IgD-negative memory B cell (primary cell): ENCODE measurements around the gene JAK3. TPM values are rescaled to one million over a fixed set of nuclear protein-coding genes. Genes with fewer than 3 reads are reported as not detected.

Source experiments
- H3K27ac Mint-ChIP-seq, 3 donors: one replicate each; pipeline ENCODE4 v1.8.0; 2020 to 2022; ENCODE audit warnings: mild to moderate bottlenecking in 3 of 3, mixed read lengths in 3 of 3, moderate library complexity in 1 of 3
- H3K27me3 Mint-ChIP-seq: one replicate; pipeline ENCODE4 v1.8.0; 2021; ENCODE audit warnings: mixed read lengths
- H3K36me3 Mint-ChIP-seq: one replicate; pipeline ENCODE4 v1.8.0; 2020; ENCODE audit warnings: mild to moderate bottlenecking, mixed read lengths
- H3K4me1 Mint-ChIP-seq, 3 donors: one replicate each; pipeline ENCODE4 v1.8.0; 2020 to 2022; ENCODE audit warnings: mixed read lengths in 3 of 3, mild to moderate bottlenecking in 1 of 3
- H3K4me3 Mint-ChIP-seq, 4 donors: one replicate each; pipeline ENCODE4 v1.8.0; 2020 to 2022; ENCODE audit warnings: mild to moderate bottlenecking in 4 of 4, mixed read lengths in 4 of 4, moderate library complexity in 3 of 4
- H3K9me3 Mint-ChIP-seq, 3 donors: one replicate each; pipeline ENCODE4 v1.8.0; 2020 to 2021; ENCODE audit warnings: mixed read lengths in 3 of 3, mild to moderate bottlenecking in 1 of 3
- polyA plus RNA-seq: library from polyadenylated mRNA; unstranded; fragments of 300-500 nt; fragmentation: Illumina TruSeq; gene quantifications from one replicate; pipeline ENCODE4 v1.2.3, GENCODE V29; 2021

JAK3 gene
- polyA plus RNA-seq, 1 donor from 2014 or later = 56.3 TPM

DNA sequence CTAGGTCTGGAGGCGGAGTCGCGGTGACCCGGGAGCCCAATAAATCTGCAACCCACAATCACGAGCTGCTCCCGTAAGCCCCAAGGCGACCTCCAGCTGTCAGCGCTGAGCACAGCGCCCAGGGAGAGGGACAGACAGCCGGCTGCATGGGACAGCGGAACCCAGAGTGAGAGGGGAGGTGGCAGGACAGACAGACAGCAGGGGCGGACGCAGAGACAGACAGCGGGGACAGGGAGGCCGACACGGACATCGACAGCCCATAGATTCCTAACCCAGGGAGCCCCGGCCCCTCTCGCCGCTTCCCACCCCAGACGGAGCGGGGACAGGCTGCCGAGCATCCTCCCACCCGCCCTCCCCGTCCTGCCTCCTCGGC is 24.1 kb upstream of the JAK3 start, which contains the start of gene SLC5A5:
Gene SLC5A5 (plus strand): TSS at position 68 of the 373 bp plus-strand sequence. CDS start 375 bp downstream, outside the sequence.
- H3K4me1 Mint-ChIP-seq = peaks cover 0 to 2% (median 1%) of the 10 kb centered on the region in 3 donors
- no peaks in the 10 kb centered on the region for H3K9me3 Mint-ChIP-seq
- H3K27ac Mint-ChIP-seq = peak within 1 kb of the TSS in 2 of 3 donors; percentile 32 to 50
- H3K36me3 Mint-ChIP-seq = no peaks in the 10 kb centered on the region
- peak within 1 kb of the TSS; percentile 30 to 81 (median 60) for H3K4me3 Mint-ChIP-seq
- peaks cover 15% of the 10 kb centered on the region for H3K27me3 Mint-ChIP-seq

DNA sequence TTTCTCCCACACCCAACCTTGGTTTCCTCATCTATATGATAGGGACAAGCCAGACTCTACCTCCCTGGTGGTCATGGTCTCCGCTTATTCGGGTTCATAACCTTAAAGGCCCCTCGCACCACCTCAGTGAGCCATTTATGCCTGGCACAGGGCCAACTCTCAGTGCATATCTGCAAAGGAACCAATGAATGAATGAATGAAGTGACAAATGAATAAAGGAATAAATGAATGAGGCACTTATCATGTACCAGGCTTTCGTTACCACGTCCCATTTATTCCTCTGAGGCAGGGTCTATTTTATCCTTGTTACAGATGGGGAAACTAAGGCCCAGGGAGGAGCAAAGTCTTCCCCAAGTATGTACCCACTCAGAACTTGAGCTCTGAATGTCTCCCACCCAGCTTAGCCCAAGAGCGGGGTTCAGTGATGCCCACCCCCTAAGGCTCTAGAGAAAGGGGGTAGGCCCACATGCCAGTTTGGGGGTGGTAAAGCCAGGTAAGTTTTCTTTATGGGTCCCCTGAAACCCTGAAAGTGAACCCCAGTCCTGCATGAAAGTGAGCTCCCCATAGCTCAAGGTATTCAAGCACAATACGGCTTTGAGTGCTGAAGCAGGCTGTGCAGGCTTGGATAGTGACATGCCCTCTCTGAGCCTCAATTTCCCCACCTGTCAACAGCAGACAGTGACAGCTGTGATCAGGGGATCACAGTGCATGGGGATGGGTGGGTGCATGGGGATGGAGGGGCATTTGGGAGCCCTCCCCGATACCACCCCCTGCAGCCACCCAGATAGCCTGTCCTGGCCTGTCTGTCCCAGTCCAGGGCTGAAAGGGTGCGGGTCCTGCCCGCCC is 23.5 kb upstream of the JAK3 start:
- no peaks in the 10 kb centered on the region for H3K9me3 Mint-ChIP-seq
- peaks cover 0 to 2% (median 1%) of the 10 kb centered on the region in 3 donors for H3K4me1 Mint-ChIP-seq
- peak overlapping the region in 3 of 4 donors; percentile 16 to 53 (median 51) for H3K4me3 Mint-ChIP-seq
- no peaks in the 10 kb centered on the region for H3K36me3 Mint-ChIP-seq
- peaks cover 15% of the 10 kb centered on the region for H3K27me3 Mint-ChIP-seq
- H3K27ac Mint-ChIP-seq = peak overlapping the region in 2 of 3 donors; percentile 7 to 21

DNA sequence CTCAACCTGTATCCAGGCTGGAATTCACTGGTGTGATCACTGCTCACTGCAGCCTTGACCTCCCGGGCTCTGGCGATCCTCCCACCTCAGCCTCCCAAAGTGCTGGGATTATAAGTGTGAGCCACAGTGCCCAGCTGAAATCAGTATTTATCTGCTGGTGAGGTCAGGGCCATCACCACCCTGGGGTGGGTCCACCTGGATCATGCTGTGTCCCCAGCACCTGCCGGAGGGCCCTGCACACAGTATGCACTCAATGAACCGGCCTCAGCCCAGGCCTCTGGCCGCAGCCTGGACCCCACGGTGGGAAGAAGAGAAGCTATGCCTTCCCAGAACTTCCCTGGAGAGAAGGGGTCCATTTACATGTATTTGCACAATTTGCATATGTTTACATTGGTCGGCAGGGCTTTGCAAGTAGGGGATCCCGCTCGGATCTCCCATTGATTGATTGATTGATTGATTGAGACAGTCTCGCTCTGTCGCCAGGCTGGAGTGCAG is 21.4 kb upstream of the JAK3 start:
- no peaks in the 10 kb centered on the region for H3K36me3 Mint-ChIP-seq
- peak overlapping the region in 1 of 3 donors; percentile 59 for H3K27ac Mint-ChIP-seq
- peaks cover 0 to 2% (median 0%) of the 10 kb centered on the region in 3 donors for H3K4me1 Mint-ChIP-seq
- H3K4me3 Mint-ChIP-seq = peak overlapping the region in 2 of 4 donors; percentile 14 to 63
- peaks cover 13% of the 10 kb centered on the region for H3K27me3 Mint-ChIP-seq
- no peaks in the 10 kb centered on the region for H3K9me3 Mint-ChIP-seq

DNA sequence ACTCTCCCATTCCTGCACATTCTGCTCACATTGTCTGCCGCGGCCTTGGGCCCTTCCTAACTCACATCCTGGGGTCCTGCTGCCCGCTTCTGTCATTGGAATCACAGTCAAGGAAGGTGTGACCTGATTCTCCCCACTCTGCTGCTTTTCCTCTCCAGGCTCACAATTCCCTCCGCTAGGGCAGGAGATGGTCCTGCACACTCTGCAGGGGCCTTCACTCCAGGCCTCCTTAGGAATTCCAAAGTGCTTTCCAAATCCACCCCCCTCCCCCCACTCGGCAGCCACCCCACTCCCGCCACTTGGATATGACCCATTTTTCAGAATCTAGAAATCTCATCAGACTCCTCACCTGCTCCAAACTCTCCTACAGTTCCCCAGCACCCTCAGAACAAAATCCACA is 20.9 kb upstream of the JAK3 start:
- Mint-ChIP-seq H3K27ac (peak overlapping the region in 1 of 3 donors; percentile 59), H3K4me1 (peaks cover 0 to 2% (median 0%) of the 10 kb centered on the region in 3 donors), H3K9me3 (no peaks in the 10 kb centered on the region), H3K4me3 (peak overlapping the region in 2 of 4 donors; percentile 14 to 63), H3K36me3 (no peaks in the 10 kb centered on the region), H3K27me3 (peaks cover 13% of the 10 kb centered on the region)

DNA sequence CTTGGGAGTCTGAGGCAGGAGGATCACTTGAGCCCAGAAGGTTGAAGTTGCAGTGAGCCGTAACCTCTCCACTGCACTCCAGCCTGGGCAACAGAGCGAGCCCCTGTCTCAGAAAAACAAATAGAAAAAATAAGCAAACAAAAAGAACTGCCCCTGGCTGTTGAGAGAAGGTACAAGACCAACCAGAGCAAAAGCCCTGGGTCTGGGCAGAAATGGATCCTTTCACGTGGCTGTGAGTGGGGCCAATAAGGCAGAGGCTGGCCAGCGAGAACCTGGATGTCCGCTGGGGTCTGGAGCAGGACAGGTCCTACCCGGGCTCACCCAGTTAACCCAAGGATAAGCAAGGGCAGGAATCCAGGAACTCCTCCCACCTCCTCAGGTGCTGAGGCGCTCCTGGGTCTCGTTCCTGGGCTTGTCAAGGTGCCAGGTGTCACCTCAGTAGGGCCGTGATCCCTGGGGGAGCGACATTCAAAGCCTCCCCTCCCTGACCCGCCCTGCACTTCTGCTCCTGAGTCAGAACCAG is 19.2 kb upstream of the JAK3 start:
- Mint-ChIP-seq H3K36me3 (no peaks in the 10 kb centered on the region), H3K4me3 (no peak overlapping the region), H3K27ac (no peak overlapping the region), H3K27me3 (peaks cover 11% of the 10 kb centered on the region), H3K9me3 (no peaks in the 10 kb centered on the region), H3K4me1 (peaks cover 5 to 6% (median 5%) of the 10 kb centered on the region in 3 donors)

DNA sequence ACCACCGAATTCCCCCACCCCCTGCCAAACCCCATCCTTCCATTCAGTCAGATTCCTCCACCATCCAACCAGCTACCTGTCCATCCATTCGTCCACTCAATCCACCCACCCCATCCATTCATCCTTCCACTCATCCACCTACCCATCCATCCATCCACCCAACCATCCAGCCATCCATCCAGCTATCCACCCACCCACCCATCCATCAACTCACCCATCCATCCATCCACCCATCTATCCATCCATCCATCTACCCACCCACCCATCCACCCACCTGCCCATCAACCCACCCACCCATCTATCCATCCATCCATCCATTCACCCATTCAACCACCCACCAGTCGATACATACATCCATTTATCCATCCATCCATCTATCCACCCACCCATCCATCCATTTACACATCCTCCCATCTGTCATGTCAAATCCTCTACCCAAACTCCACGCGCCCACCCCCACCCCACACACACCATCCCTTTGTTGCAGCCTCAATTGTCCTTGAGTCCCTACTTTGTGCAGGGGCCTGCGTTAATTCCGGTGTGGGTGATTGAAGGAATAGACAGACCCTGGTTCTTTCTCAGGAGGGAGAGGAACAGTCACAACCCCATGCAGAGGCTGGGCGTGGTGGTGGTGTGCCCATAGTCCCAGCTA is 18.7 kb upstream of the JAK3 start:
- Mint-ChIP-seq H3K27ac (peak overlapping the region in 1 of 3 donors; percentile 16), H3K4me3 (no peak overlapping the region), H3K27me3 (peaks cover 7% of the 10 kb centered on the region)

DNA sequence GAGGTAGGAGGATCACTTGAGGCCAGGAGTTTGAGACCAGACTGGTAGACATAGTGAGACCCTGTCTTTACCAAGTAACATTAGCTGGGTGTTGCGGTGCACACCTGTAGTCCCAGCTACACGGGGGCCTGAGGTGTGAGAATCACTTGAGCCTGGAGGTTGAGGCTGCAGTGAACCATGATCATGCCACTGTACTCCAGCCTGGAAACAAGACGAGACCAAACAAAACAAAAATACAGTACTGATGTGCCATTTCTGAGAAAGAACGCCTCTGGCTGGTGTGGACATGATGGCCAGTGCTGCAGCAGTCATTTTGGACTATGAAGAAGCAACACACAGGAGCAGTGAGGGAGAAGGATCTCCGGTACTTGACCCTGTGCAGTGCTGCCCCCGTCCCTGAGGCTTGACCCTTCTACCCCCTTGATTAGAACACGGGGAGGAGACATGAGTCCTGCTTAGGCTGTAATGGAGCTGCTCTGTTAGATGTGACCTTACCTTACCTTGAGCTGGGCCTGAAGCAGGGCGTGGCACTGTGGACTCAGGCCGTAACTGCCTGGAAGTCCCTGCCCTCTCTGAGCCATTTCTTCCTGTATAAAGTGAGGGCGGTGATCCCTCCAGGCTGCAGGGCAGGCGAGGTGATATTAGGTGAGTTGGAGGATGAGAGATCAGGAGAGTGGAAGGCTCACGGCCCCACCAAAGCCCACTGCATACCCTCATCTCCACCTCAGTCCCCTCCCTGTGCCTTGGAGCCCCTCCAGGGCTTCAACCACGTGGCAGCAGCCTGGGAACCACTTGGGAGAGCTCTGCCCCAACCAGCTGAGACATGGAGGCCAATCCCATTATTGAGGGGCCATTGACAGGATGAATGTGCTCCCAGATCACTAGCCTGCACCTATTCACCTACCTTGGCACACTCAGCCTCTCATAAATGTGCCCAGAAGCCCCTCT is 17.9 kb upstream of the JAK3 start:
- Mint-ChIP-seq H3K36me3 (peaks cover 3% of the 10 kb centered on the region), H3K4me1 (peaks cover 5 to 17% (median 14%) of the 10 kb centered on the region in 3 donors), H3K27ac (peak overlapping the region; percentile 16 to 80 (median 71)), H3K9me3 (no peaks in the 10 kb centered on the region), H3K4me3 (peak overlapping the region in 3 of 4 donors; percentile 21 to 86 (median 65)), H3K27me3 (peaks cover 1% of the 10 kb centered on the region)

More for the DNA sequence above, 18.7 kb upstream of the JAK3 start:
- peaks cover 5 to 9% (median 8%) of the 10 kb centered on the region in 3 donors for H3K4me1 Mint-ChIP-seq
- peaks cover 3% of the 10 kb centered on the region for H3K36me3 Mint-ChIP-seq
- no peaks in the 10 kb centered on the region for H3K9me3 Mint-ChIP-seq

DNA sequence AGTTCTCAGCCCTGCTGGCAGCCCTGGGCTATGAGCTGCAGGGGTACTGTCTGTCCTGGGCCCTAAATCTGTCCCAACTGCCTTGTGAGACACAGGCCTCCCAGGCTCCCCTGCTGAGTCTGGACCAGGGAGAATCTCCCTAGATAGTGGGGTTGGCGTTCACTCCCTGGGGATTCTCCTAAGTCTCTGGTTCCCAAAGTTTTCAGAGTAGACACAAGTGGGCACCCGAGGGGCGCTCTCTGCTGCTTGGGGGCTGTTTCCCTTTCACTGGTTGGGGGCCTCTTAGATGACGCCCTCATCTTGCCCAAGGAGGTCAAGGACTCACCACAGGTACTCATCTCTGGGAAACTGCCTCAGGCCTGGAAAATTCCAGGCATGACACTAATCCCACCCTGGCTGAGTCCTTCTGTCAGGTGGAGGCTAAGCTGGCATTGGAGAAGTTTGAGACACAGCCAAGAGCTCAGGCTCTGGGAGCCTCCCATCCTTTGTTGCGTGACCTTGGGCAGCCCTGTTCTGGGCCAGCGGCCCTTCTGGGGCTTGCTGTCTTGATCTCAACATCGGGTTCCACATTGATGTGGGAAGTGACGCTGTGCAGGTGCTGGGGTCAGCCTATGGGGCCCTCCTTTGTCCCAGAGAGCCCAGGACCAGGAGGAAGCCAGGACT is 15.9 kb upstream of the JAK3 start:
- H3K4me1 Mint-ChIP-seq = peaks cover 11 to 27% (median 23%) of the 10 kb centered on the region in 3 donors

DNA sequence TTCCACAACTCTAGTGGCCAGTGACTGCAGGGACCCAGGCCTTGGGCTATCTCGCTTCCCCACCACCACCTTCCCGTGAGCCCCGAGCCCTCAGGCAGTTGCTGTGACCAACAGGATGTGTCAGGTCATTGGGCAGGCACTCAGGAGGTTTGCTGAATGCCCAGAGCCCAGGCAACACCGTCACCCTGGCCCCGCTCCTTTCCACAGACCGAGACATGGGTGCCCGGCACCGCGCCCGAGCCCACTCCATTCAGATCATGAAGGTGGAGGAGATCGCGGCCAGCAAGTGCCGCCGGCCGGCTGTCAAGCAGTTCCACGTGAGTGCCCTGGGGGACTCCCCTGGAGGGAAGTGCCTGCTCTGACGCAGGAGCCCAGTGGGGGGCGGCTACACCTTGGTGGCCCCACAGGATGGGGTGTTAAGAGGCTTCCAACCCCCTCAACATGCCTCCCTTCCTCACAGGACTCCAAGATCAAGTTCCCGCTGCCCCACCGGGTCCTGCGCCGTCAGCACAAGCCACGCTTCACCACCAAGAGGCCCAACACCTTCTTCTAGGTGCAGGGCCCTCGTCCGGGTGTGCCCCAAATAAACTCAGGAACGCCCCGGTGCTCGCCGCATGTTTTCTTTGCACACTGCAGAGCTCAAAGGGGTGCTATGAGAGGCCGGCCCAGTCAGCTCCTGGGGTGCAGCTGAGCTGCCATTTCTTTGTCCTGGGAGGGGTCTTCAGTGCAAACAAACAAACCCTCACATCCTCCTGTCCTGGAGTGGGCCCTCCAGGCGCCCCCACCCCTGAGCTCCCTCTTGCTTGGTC is 15.1 kb upstream of the JAK3 start:
- no peaks in the 10 kb centered on the region for H3K9me3 Mint-ChIP-seq
- H3K4me3 Mint-ChIP-seq = peak overlapping the region in 3 of 4 donors; percentile 41 to 86 (median 64)
- H3K27me3 Mint-ChIP-seq = no peaks in the 10 kb centered on the region
- H3K36me3 Mint-ChIP-seq = peaks cover 3% of the 10 kb centered on the region
- H3K27ac Mint-ChIP-seq = peak overlapping the region; percentile 80 to 96 (median 81)
- H3K4me1 Mint-ChIP-seq = peaks cover 11 to 27% (median 23%) of the 10 kb centered on the region in 3 donors

More for the DNA sequence above, 15.9 kb upstream of the JAK3 start:
- peak overlapping the region in 1 of 4 donors; percentile 86 for H3K4me3 Mint-ChIP-seq
- H3K9me3 Mint-ChIP-seq = no peaks in the 10 kb centered on the region
- peak overlapping the region; percentile 62 to 96 (median 81) for H3K27ac Mint-ChIP-seq
- H3K27me3 Mint-ChIP-seq = no peaks in the 10 kb centered on the region
- peaks cover 3% of the 10 kb centered on the region for H3K36me3 Mint-ChIP-seq

DNA sequence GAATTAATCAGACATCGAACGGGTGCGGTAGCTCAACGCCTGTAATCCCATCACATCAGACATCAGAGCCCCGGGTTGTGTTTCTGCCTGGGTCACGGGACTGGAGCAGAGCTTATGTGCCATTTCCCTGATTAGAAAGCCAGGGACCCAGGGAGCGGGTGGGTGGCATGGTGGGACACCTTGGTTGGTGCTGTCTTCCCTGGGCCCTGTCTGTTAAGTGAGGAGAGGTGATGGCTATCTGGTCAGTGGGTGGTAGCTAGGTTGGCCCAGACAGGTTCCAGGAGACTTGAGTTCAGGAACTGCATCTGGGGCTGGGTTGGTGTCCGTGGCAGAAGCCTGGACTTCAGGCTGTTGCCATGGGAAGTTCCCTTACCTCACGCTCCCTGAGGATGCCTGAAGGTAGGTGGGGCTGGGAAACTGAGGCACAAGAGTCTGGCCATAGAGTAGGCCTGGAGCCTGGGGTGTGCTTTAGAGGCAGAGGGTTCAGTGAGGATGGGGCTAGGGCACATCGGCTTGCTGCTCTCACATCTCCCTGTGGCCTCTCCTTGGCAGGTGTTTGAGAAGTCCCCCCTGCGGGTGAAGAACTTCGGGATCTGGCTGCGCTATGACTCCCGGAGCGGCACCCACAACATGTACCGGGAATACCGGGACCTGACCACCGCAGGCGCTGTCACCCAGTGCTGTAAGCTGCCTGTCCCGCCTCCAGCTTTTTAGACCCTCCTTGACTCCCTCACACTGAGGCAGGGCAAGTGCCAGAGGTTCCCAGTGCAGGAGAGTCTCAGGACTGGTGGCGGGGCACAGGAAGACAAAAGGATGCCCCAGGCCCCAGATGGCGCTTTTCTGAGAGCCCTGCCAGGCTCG is 14.0 kb upstream of the JAK3 start:
- H3K4me3 Mint-ChIP-seq = peak overlapping the region; percentile 86 to 100 (median 98)
- peaks cover 11 to 27% (median 23%) of the 10 kb centered on the region in 3 donors for H3K4me1 Mint-ChIP-seq
- H3K9me3 Mint-ChIP-seq = no peaks in the 10 kb centered on the region
- peak overlapping the region; percentile 80 to 96 (median 81) for H3K27ac Mint-ChIP-seq
- H3K27me3 Mint-ChIP-seq = no peaks in the 10 kb centered on the region
- H3K36me3 Mint-ChIP-seq = peaks cover 3% of the 10 kb centered on the region

DNA sequence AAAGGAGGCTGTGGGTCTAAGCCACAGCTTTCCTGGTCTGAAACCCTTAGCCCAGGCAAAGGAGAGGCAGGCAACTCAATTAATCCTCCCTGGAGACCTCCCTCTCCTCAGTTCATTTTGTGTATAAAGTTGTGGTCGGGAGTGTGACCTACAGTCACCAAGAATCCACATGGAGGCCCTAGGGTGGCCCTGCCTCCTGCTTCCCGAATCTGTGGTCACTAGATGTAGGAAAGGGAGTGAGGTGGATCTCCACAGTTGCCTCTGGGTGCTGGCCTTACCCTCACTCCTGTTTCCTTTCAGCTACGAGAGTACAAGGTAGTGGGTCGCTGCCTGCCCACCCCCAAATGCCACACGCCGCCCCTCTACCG is 13.2 kb upstream of the JAK3 start:
- Mint-ChIP-seq H3K36me3 (peaks cover 3% of the 10 kb centered on the region), H3K4me3 (peak overlapping the region; percentile 86 to 100 (median 98)), H3K4me1 (peaks cover 11 to 27% (median 23%) of the 10 kb centered on the region in 3 donors), H3K27me3 (no peaks in the 10 kb centered on the region), H3K9me3 (no peaks in the 10 kb centered on the region), H3K27ac (peak overlapping the region; percentile 80 to 98 (median 81))

DNA sequence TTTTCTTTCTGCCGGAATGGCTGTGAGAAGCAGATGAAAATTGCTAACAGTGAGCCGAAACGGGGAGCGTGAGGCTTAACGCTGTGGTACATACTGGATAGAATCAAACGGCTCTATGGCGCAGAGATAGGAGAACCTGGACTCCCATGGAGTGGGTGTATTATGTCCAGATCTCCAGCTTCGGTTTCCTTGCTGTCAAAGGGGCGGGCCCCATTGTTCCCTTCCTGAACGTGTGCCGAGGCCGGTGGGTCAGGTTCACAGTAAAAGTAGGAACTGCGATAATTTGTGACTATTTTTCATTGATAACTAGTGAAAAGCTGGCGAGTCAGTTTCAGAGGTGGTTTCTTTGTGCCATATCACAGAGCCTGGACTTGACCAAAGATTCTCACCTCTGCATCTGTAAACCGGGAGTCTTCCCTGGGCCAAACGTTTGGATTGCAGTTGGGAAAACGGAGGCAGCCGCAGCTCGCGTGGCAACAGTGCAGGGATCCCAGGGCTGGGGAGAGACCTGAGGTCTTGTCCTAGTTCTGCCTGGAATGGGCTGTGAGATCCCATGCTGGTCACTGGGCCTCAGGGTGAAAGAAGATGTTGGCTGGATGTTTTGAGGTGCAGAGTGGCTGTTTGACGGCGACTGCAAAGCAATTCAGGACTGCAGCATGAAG is 12.7 kb upstream of the JAK3 start:
- Mint-ChIP-seq H3K4me1 (peaks cover 11 to 29% (median 26%) of the 10 kb centered on the region in 3 donors), H3K27me3 (no peaks in the 10 kb centered on the region), H3K36me3 (peaks cover 3% of the 10 kb centered on the region), H3K9me3 (no peaks in the 10 kb centered on the region), H3K4me3 (peak overlapping the region; percentile 86 to 100 (median 98)), H3K27ac (peak overlapping the region; percentile 81 to 98 (median 85))
